H9 (cell line): ENCODE data around the gene RPS27L. TPM values are rescaled to one million over a fixed set of nuclear protein-coding genes. Genes with fewer than 3 reads are reported as not detected.

Source experiments
- DNase-seq: peaks from one replicate; pipeline ENCODE4 v3.0.0-alpha.2; 2017
- H2AFZ ChIP-seq: one replicate; pipeline ENCODE4 v1.6.1; 2013; ENCODE audit warnings: mild to moderate bottlenecking, low read length, control low read depth, moderate library complexity
- H2AK5ac ChIP-seq: 2 replicates; pipeline ENCODE4 v1.6.1; 2013; ENCODE audit warnings: low read length, control low read depth, mixed read lengths; ENCODE audit not compliant: insufficient read length
- H2BK120ac ChIP-seq: one replicate; pipeline ENCODE4 v1.6.1; 2013; ENCODE audit warnings: low read depth, mild to moderate bottlenecking, low read length, control low read depth, inconsistent platforms; ENCODE audit not compliant: poor library complexity, severe bottlenecking
- H2BK12ac ChIP-seq: 2 replicates; pipeline ENCODE4 v1.6.1; 2013; ENCODE audit warnings: low read length, control low read depth, mixed read lengths, low read depth; ENCODE audit not compliant: insufficient read length
- H2BK15ac ChIP-seq: 2 replicates; pipeline ENCODE4 v1.6.1; 2013; ENCODE audit warnings: low read depth, low read length, control low read depth
- H2BK20ac ChIP-seq: one replicate; pipeline ENCODE4 v1.6.1; 2013; ENCODE audit warnings: low read depth, mild to moderate bottlenecking, low read length, control low read depth, inconsistent platforms; ENCODE audit not compliant: poor library complexity, severe bottlenecking
- H2BK5ac ChIP-seq: 2 replicates; pipeline ENCODE4 v1.6.1; 2013; ENCODE audit warnings: low read length, control low read depth, mixed read lengths; ENCODE audit not compliant: insufficient read length
- H3K14ac ChIP-seq: 2 replicates; pipeline ENCODE4 v1.6.1; 2013; ENCODE audit warnings: low read length, control low read depth; ENCODE audit not compliant: insufficient read depth
- H3K18ac ChIP-seq: 2 replicates; pipeline ENCODE4 v1.6.1; 2013; ENCODE audit warnings: low read depth, mild to moderate bottlenecking, mixed read lengths, low read length, control low read depth; ENCODE audit not compliant: insufficient read length
- H3K23ac ChIP-seq: 2 replicates; pipeline ENCODE4 v1.6.1; 2013; ENCODE audit warnings: low read length, control low read depth, mixed read lengths, low read depth; ENCODE audit not compliant: insufficient read length
- H3K23me2 ChIP-seq: 2 replicates; pipeline ENCODE4 v1.6.1; 2013; ENCODE audit warnings: low read depth, mild to moderate bottlenecking, mixed read lengths, low read length, control low read depth; ENCODE audit not compliant: insufficient read length, poor library complexity, severe bottlenecking
- H3K27ac ChIP-seq: 2 replicates; pipeline ENCODE4 v1.5.1; 2013; ENCODE audit warnings: low read length, control low read depth, mixed read lengths, low read depth; ENCODE audit not compliant: insufficient read length
- H3K27me3 ChIP-seq: 2 replicates; pipeline ENCODE4 v1.6.1; 2013; ENCODE audit warnings: low read length, control low read depth, inconsistent platforms; ENCODE audit not compliant: insufficient read depth
- H3K4ac ChIP-seq: 2 replicates; pipeline ENCODE4 v1.6.1; 2013; ENCODE audit warnings: low read depth, mild to moderate bottlenecking, control low read depth, inconsistent platforms, low read length, moderate library complexity
- H3K4me1 ChIP-seq: 2 replicates; pipeline ENCODE4 v1.6.1; 2013; ENCODE audit warnings: low read length, control low read depth, inconsistent platforms; ENCODE audit not compliant: insufficient read depth
- H3K4me2 ChIP-seq: 2 replicates; pipeline ENCODE4 v1.6.1; 2013; ENCODE audit warnings: low read length, control low read depth, mixed read lengths; ENCODE audit not compliant: insufficient read length, insufficient read depth
- H3K56ac ChIP-seq: 2 replicates; pipeline ENCODE4 v1.6.1; 2013; ENCODE audit warnings: low read depth, mild to moderate bottlenecking, mixed read lengths, low read length, control low read depth; ENCODE audit not compliant: insufficient read length
- H3K79me1 ChIP-seq: 2 replicates; pipeline ENCODE4 v1.6.1; 2013; ENCODE audit warnings: low read depth, mild to moderate bottlenecking, moderate library complexity, low read length, control low read depth, inconsistent platforms; ENCODE audit not compliant: insufficient read depth, poor library complexity, severe bottlenecking
- H3K79me2 ChIP-seq: 2 replicates; pipeline ENCODE4 v1.6.1; 2013; ENCODE audit warnings: low read length, control low read depth, inconsistent platforms; ENCODE audit not compliant: insufficient read depth
- H3K9ac ChIP-seq: 2 replicates; pipeline ENCODE4 v1.6.1; 2013; ENCODE audit warnings: low read length, control low read depth, mixed read lengths; ENCODE audit not compliant: insufficient read length; ENCODE audit errors: extremely low read depth
- H3K9me3 ChIP-seq: one replicate; pipeline ENCODE4 v1.6.1; 2013; ENCODE audit warnings: low read depth, low read length, inconsistent platforms; ENCODE audit not compliant: control insufficient read depth
- H3T11ph ChIP-seq: one replicate; pipeline ENCODE4 v1.6.1; 2013; ENCODE audit warnings: mild to moderate bottlenecking, low read length, control low read depth, inconsistent platforms
- H4K20me1 ChIP-seq: one replicate; pipeline ENCODE4 v1.6.1; 2013; ENCODE audit not compliant: control insufficient read depth, insufficient read length, insufficient read depth
- H4K5ac ChIP-seq: 2 replicates; pipeline ENCODE4 v1.6.1; 2013; ENCODE audit warnings: low read depth, mild to moderate bottlenecking, mixed read lengths, low read length, control low read depth; ENCODE audit not compliant: insufficient read length
- H4K8ac ChIP-seq: replicated peaks from 2 replicates; pipeline ENCODE4 v1.6.1; 2013; ENCODE audit warnings: low read length, control low read depth, mixed read lengths, low read depth; ENCODE audit not compliant: insufficient read length
- H4K91ac ChIP-seq: 2 replicates; pipeline ENCODE4 v1.6.1; 2013; ENCODE audit warnings: low read depth, mild to moderate bottlenecking, moderate library complexity, mixed read lengths, low read length, control low read depth; ENCODE audit not compliant: insufficient read length
- H3K27ac Mint-ChIP-seq, 3 experiments: 2 replicates in 2 of 3; 3 replicates in 1 of 3; pipeline ENCODE4 v1.8.0; 2020 to 2021; ENCODE audit warnings: mixed read lengths in 3 of 3, mild to moderate bottlenecking in 1 of 3, moderate library complexity in 1 of 3
- H3K27me3 Mint-ChIP-seq: 2 replicates; pipeline ENCODE4 v1.8.0; 2021; ENCODE audit warnings: low read depth, mild to moderate bottlenecking, moderate library complexity, mixed read lengths
- H3K36me3 Mint-ChIP-seq, 3 experiments: 2 replicates in 2 of 3; 3 replicates in 1 of 3; pipeline ENCODE4 v1.8.0; 2020 to 2021; ENCODE audit warnings: low read depth in 3 of 3, mixed read lengths in 3 of 3; ENCODE audit not compliant: insufficient read depth in 1 of 3
- H3K4me1 Mint-ChIP-seq, 2 experiments: 2 replicates each; pipeline ENCODE4 v1.8.0; 2020; ENCODE audit warnings: mixed read lengths in 2 of 2
- H3K4me3 Mint-ChIP-seq, 2 experiments: 2 replicates in 1 of 2; 3 replicates in 1 of 2; pipeline ENCODE4 v1.8.0; 2020 to 2021; ENCODE audit warnings: mild to moderate bottlenecking in 2 of 2, mixed read lengths in 2 of 2, moderate library complexity in 1 of 2
- H3K9me3 Mint-ChIP-seq, 2 experiments: 2 replicates in 1 of 2; 3 replicates in 1 of 2; pipeline ENCODE4 v1.8.0; 2020; ENCODE audit warnings: mild to moderate bottlenecking in 2 of 2, mixed read lengths in 2 of 2, moderate library complexity in 1 of 2
- WGBS: extraction: QIAGEN DNeasy Blood & Tissue Kit; methylation state at CpG from one replicate; pipeline ENCODE4 v1.1.7; 2013; ENCODE audit warnings: missing lambda C conversion rate, low lambda C conversion rate, mixed read lengths; ENCODE audit not compliant: insufficient read length; ENCODE audit errors: extremely low coverage; 5-methylcytosine and 5-hydroxymethylcytosine counted together
- total RNA-seq: library from RNA; stranded (reverse); gene quantifications from 2 replicates; pipeline ENCODE4 v1.2.1, GENCODE V29; 2021
- TF ChIP-seq, protein P1 (sequence below): fragments of 200-600 bp; sonication (generic); conservative IDR thresholded peaks from 3 replicates; pipeline ENCODE4 v1.8.0; 2021; ENCODE audit warnings: antibody characterized with exemption, mild to moderate bottlenecking

Gene RPS27L
- total RNA-seq, 1 experiment from 2014 or later = 180 TPM

- H3K4me1 Mint-ChIP-seq = peaks cover 49 to 50% of the 10 kb centered on the region in 2 experiments
- TF ChIP-seq, protein P1, sequence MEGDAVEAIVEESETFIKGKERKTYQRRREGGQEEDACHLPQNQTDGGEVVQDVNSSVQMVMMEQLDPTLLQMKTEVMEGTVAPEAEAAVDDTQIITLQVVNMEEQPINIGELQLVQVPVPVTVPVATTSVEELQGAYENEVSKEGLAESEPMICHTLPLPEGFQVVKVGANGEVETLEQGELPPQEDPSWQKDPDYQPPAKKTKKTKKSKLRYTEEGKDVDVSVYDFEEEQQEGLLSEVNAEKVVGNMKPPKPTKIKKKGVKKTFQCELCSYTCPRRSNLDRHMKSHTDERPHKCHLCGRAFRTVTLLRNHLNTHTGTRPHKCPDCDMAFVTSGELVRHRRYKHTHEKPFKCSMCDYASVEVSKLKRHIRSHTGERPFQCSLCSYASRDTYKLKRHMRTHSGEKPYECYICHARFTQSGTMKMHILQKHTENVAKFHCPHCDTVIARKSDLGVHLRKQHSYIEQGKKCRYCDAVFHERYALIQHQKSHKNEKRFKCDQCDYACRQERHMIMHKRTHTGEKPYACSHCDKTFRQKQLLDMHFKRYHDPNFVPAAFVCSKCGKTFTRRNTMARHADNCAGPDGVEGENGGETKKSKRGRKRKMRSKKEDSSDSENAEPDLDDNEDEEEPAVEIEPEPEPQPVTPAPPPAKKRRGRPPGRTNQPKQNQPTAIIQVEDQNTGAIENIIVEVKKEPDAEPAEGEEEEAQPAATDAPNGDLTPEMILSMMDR = no peak
Measured at GRCh38 chr15:63190769-63191649, 33.7 kb upstream of the RPS27L start.

More at GRCh38 chr15:63190769-63191649, 33.7 kb upstream of the RPS27L start:
- Histone ChIP-seq H2BK120ac (no peak overlapping the region), H3K27ac (no peak overlapping the region), H3K79me1 (no peaks in the 10 kb centered on the region), H3K14ac (no peak overlapping the region), H4K5ac (no peak overlapping the region), H4K91ac (no peak overlapping the region), H2BK15ac (no peak overlapping the region), H2BK12ac (no peak overlapping the region), H3K23me2 (peaks cover 7% of the 10 kb centered on the region), H3K23ac (no peak overlapping the region), H4K8ac (no peak overlapping the region), H3K4ac (no peak overlapping the region), H4K20me1 (no peaks in the 10 kb centered on the region), H3K9me3 (no peaks in the 10 kb centered on the region), H2BK5ac (no peak overlapping the region), H2AK5ac (no peak overlapping the region), H3T11ph (no peak overlapping the region), H3K18ac (no peak overlapping the region), H3K9ac (no peak overlapping the region), H2BK20ac (no peak overlapping the region), H3K27me3 (no peaks in the 10 kb centered on the region), H3K4me1 (0 out of 2 replicates have a peak, but pooled peaks cover 4% of the 10 kb centered on the region), H3K79me2 (peaks cover 11% of the 10 kb centered on the region; the same call in 1 of the 2 replicates), H2AFZ (no peak overlapping the region), H3K56ac (no peak overlapping the region), H3K4me2 (peak overlapping the region; percentile 98)
- H3K36me3 Mint-ChIP-seq = no peaks in the 10 kb centered on the region
- no peak for DNase-seq
- 100% methylated on average over 1 of the region's 3 CpGs for WGBS
- no peaks in the 10 kb centered on the region for H3K27me3 Mint-ChIP-seq
- no peak overlapping the region for H3K27ac Mint-ChIP-seq
- H3K4me3 Mint-ChIP-seq = peak overlapping the region; percentile 81 to 89
- no peaks in the 10 kb centered on the region for H3K9me3 Mint-ChIP-seq
